HepG2 (cell line): ENCODE results near the gene MAPK1. TPM values are rescaled to one million over a fixed set of nuclear protein-coding genes. Genes with fewer than 3 reads are reported as not detected.

Experiments used
- ATAC-seq: fragments of 200-7000 bp; cut with Tn5 transposase; 3 replicates; pipeline ENCODE4 v1.9.1; 2020; ENCODE audit warnings: mild to moderate bottlenecking, moderate library complexity
- BruUV-seq: library from RNA; stranded (reverse); fragments of 400-500 nt; replicated peaks from 2 replicates; lab custom pipeline; 2021; lab: Mats Ljungman, UMichigan
- CTCF ChIA-PET: fragments of 300-600 bp; formaldehyde crosslinking; extraction: SDS; loops from one replicate; lab custom pipeline; 2021; ENCODE audit warnings: low total read pairs, inconsistent platforms, low intra/inter-chr PET ratio; lab: Yijun Ruan, JAX
- POLR2A ChIA-PET: fragments of 350-600 bp; sonication (Branson Sonifier 250); formaldehyde crosslinking; loops from one replicate; lab custom pipeline; 2020; ENCODE audit warnings: antibody characterized with exemption, inconsistent platforms; lab: Yijun Ruan, JAX
- DNase-seq: peaks from one replicate; pipeline ENCODE4 v3.0.0-alpha.2; 2015; ENCODE audit warnings: low spot score
- FAIRE-seq: peaks from 3 replicates; lab custom pipeline; 2011; peaks lifted over from hg19 to GRCh38; lab: Jason Lieb, UNC
- H2AFZ ChIP-seq: one replicate; pipeline ENCODE4 v1.6.1; 2011; ENCODE audit warnings: low read length, inconsistent platforms
- H3K27ac ChIP-seq: fragments of 300-600 bp; 3 replicates; pipeline ENCODE4 v1.8.0; 2011; ENCODE audit warnings: mixed run types, mild to moderate bottlenecking, mixed read lengths, low read length, inconsistent platforms; ENCODE audit not compliant: insufficient read depth; ENCODE audit errors: extremely low read length
- H3K27me3 ChIP-seq, 2 experiments: fragments of 200-600 bp in 1 of 2; 2 replicates in 1 of 2; 3 replicates in 1 of 2; pipeline versions ENCODE4 v1.6.0 to v1.8.0; 2011; ENCODE audit warnings: low read length in 2 of 2, mild to moderate bottlenecking in 2 of 2, moderate library complexity in 2 of 2, inconsistent platforms in 1 of 2; ENCODE audit not compliant: insufficient read depth in 2 of 2, control insufficient read depth in 1 of 2
- H3K36me3 ChIP-seq, 2 experiments: fragments of 200-600 bp in 1 of 2; replicated peaks in 1 of 2; 2 replicates in 1 of 2; 3 replicates in 1 of 2; pipeline versions ENCODE4 v1.5.1 to v1.8.0; 2011; ENCODE audit warnings: low read length in 2 of 2, inconsistent platforms in 1 of 2; ENCODE audit not compliant: insufficient read depth in 2 of 2, control insufficient read depth in 1 of 2
- H3K4me1 ChIP-seq: 2 replicates; pipeline ENCODE4 v1.5.1; 2012; ENCODE audit warnings: low read length, inconsistent platforms; ENCODE audit not compliant: insufficient read depth
- H3K4me2 ChIP-seq: 2 replicates; pipeline ENCODE4 v1.6.0; 2011; ENCODE audit warnings: low read depth, low read length, inconsistent platforms
- H3K4me3 ChIP-seq, 3 experiments: fragments of 200-600 bp in 1 of 3; sonication (generic), shearing (Covaris generic) in 1 of 3; replicated peaks in 1 of 3; 2 replicates each; pipeline ENCODE4 v1.5.1; 2011 to 2016; ENCODE audit warnings: low read length in 3 of 3, inconsistent platforms in 2 of 3, low read depth in 2 of 3, mild to moderate bottlenecking in 2 of 3, control low read depth in 1 of 3, mixed read lengths in 1 of 3; ENCODE audit not compliant: insufficient read depth in 1 of 3
- H3K79me2 ChIP-seq: one replicate; pipeline ENCODE4 v1.6.1; 2011; ENCODE audit warnings: low read length, inconsistent platforms; ENCODE audit not compliant: insufficient read depth
- H3K9ac ChIP-seq: 2 replicates; pipeline ENCODE4 v1.6.0; 2011; ENCODE audit warnings: mild to moderate bottlenecking, low read depth, low read length, inconsistent platforms; ENCODE audit not compliant: insufficient read depth
- H3K9me3 ChIP-seq: 2 replicates; pipeline ENCODE4 v1.5.1; 2012; ENCODE audit warnings: mild to moderate bottlenecking, low read length
- H4K20me1 ChIP-seq: 2 replicates; pipeline ENCODE4 v1.6.0; 2011; ENCODE audit warnings: inconsistent platforms, mild to moderate bottlenecking, low read length, moderate library complexity; ENCODE audit not compliant: insufficient read depth
- AGO2 ChIP-seq: fragments of 200-400 bp; formaldehyde crosslinking; optimal IDR thresholded peaks from 2 replicates; pipeline ENCODE3; 2017; ENCODE audit warnings: mild to moderate bottlenecking, low read depth, low read length, moderate library complexity
- HMG20A ChIP-seq: IDR thresholded peaks from 2 replicates; pipeline ENCODE4 v1.6.1; 2016; ENCODE audit warnings: borderline replicate concordance
- KDM3A ChIP-seq: IDR thresholded peaks from 2 replicates; pipeline ENCODE4 v1.6.1; 2018; ENCODE audit warnings: low read depth, missing compliant biosample characterization
- MNT ChIP-seq: fragments of 450-650 bp; IDR thresholded peaks from 2 replicates; pipeline ENCODE4 v1.6.1; 2016
- PTBP1 ChIP-seq: fragments of 200-400 bp; formaldehyde crosslinking; IDR thresholded peaks from 2 replicates; pipeline ENCODE4 v1.6.1; 2018; ENCODE audit warnings: low read length, low read depth; ENCODE audit not compliant: poor library complexity, severe bottlenecking
- WGBS: methylation state at CpG from one replicate; pipeline ENCODE4 v1.1.6; 2017; ENCODE audit warnings: low lambda C conversion rate; 5-methylcytosine and 5-hydroxymethylcytosine counted together
- in situ Hi-C: cut with HindIII; loops from 2 replicates; pipeline ENCODE4 v1.10.0; 2017; ENCODE audit warnings: low pct_unique_long_range_greater_than_20kb; ENCODE audit not compliant: extremely low pct_ligation_motif_present
- intact Hi-C: fragments of 100-400 bp; cut with micrococcal nuclease; formaldehyde crosslinking; loops from one replicate; pipeline ENCODE4 v1.10.0; 2022; ENCODE audit not compliant: unreplicated experiment
- polyA plus RNA-seq, 8 experiments: library from polyadenylated mRNA; depleted of rRNA in 3 of 8; stranded (reverse) in 7 of 8; unstranded in 1 of 8; fragments of >200 nt; fragmentation: Illumina TruSeq in 4 of 8; extraction: Trizol in 4 of 8; gene quantifications; 2 replicates each; pipeline versions ENCODE4 v1.2.1 to v1.2.3, GENCODE V29; 2011 to 2016; ENCODE audit warnings: low read depth in 4 of 8, missing spikeins in 1 of 8, mixed read lengths in 1 of 8; ENCODE audit not compliant: insufficient read depth in 1 of 8
- total RNA-seq, 5 experiments: library from RNA; depleted of rRNA; stranded (reverse); fragments of >200 nt; fragmentation: Illumina TruSeq; extraction: Trizol; gene quantifications; 2 replicates each; pipeline ENCODE4 v1.2.3, GENCODE V29; 2016; ENCODE audit warnings: low read depth in 1 of 5

The MAPK1 gene
- total and polyA plus RNA-seq, 2 of the 13 experiments (the other 11 are each of a cell fraction or from before 2014, with no cell fraction given) = 107 to 114 TPM

DNA sequence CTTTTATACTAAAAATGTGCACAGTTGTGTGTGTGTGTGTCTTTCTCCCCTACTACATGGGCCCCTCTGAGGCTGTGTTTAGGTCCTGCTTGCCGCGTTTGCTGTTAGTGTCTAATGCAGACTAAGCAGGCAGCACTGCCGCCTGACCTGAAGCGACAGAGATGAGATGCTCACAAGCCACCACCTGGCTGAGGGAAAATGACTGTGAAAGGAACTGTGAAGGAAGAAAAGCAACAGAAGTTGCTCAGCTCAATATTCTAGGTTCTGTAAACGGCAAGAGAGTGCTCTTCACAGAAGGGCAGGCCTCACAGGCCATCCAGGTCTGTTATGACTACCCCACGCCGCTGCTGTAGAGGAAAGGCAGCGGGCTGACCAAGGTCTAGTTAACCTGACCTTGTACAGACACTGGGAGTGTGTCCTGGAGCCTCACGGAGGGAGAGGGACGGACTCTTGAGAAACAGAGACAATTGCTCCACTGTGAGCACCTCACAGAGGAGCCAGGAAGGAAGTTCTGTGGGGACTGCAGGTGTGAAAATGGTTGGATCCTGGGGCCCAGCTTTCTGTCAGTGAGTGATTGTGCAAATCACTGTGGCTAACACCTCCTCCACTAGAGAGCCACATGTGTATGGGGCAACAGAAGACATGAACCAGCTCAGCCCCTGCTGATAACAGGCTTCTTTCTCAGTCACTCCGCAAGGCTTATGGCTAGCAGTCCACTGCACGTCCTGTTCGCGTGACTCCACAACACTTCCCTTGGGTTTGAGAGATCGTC is 100.6 kb downstream of the MAPK1 start:
- intact Hi-C loops = no loop called here
- Histone ChIP-seq H3K27me3 (no peaks in the 10 kb centered on the region), H3K4me1 (no peaks in the 10 kb centered on the region), H3K4me2 (no peak overlapping the region), H3K27ac (no peak overlapping the region), H3K4me3 (no peak overlapping the region), H3K36me3 (peaks cover 44 to 91% of the 10 kb centered on the region in 2 experiments)
- CTCF ChIA-PET = no interaction called here
- TF ChIP-seq KDM3A (CRISPR knock-in tag) (no peak), HMG20A (CRISPR knock-in tag) (no peak), MNT (no peak)
- TF ChIP-seq, all 625 proteins: peak for 0
- 90% methylated on average over 13 of the region's 15 CpGs for WGBS
- Histone ChIP-seq H3K9ac (no peak overlapping the region), H2AFZ (no peak overlapping the region), H3K79me2 (no peaks in the 10 kb centered on the region), H4K20me1 (no peaks in the 10 kb centered on the region), H3K9me3 (no peaks in the 10 kb centered on the region)
- no peak for DNase-seq
- FAIRE-seq = no peak
- no TSS peak for BruUV-seq
- in situ Hi-C loops = no loop called here
- ATAC-seq = peak; percentile 19; the same call in 1 of the 3 replicates
- POLR2A ChIA-PET = no interaction called here

GRCh38 chr22:21765909-21766529 is 101.4 kb downstream of the MAPK1 start:
- Histone ChIP-seq H3K4me1 (no peaks in the 10 kb centered on the region), H3K4me2 (no peak overlapping the region), H3K9me3 (no peaks in the 10 kb centered on the region), H3K27me3 (no peaks in the 10 kb centered on the region), H3K27ac (no peak overlapping the region), H3K79me2 (no peaks in the 10 kb centered on the region), H3K36me3 (peaks cover 42 to 90% of the 10 kb centered on the region in 2 experiments), H4K20me1 (no peaks in the 10 kb centered on the region), H3K9ac (no peak overlapping the region), H2AFZ (no peak overlapping the region), H3K4me3 (no peak overlapping the region)
- ChIA-PET CTCF (no interaction called here), POLR2A (no interaction called here)
- TF ChIP-seq PTBP1 = no peak
- peak; percentile 67 for TF ChIP-seq AGO2
- 97% methylated on average over 8 of the region's 11 CpGs for WGBS
- in situ Hi-C loops = no loop called here
- BruUV-seq = no TSS peak
- DNase-seq (no peak), ATAC-seq (no peak), FAIRE-seq (no peak)
- intact Hi-C loops = no loop called here
